GM12892 (cell line): ENCODE data around the gene CKMT2.
"Not testable (repeated sequence)": the region's sequence is repeated elsewhere in the genome, so short reads cannot be mapped to it uniquely, and the experiment has no call there.

Experiments
- POLR2A ChIP-seq: IDR thresholded peaks from 2 replicates; pipeline ENCODE4 v1.6.1; 2011; ENCODE audit warnings: low read depth, low read length, control low read depth
- POLR2AphosphoS5 ChIP-seq: IDR thresholded peaks from 2 replicates; pipeline ENCODE4 v1.6.1; 2011; ENCODE audit warnings: low read depth, low read length, control low read depth
- TAF1 ChIP-seq: IDR thresholded peaks from 2 replicates; pipeline ENCODE4 v1.6.1; 2011; ENCODE audit warnings: low read depth, mild to moderate bottlenecking, control low read depth, low read length, borderline replicate concordance

- not testable (repeated sequence) for TF ChIP-seq POLR2A, TAF1, POLR2AphosphoS5
Measured at GRCh38 chr5:81262796-81263195, 29.7 kb downstream of the CKMT2 start.
